ENCODE measurements around the gene TNFRSF14.

TNFRSF14 gene

GRCh38 chr1:2592672-2593071 lies 36.5 kb downstream of the TNFRSF14 start:
- Mint-ChIP-seq H3K4me1 (peaks cover 4 to 16% of the 10 kb centered on the region in 2 donors), H3K27me3 (peaks cover 8 to 25% of the 10 kb centered on the region in 2 donors), H3K36me3 (peaks cover 0 to 14% of the 10 kb centered on the region in 2 donors), H3K27ac (no peak overlapping the region), H3K9me3 (no peaks in the 10 kb centered on the region), H3K4me3 (peak overlapping the region in 1 of 2 donors; percentile 25)
- ATAC-seq (replicated peaks) (no peak), DNase-seq (no peak)

GRCh38 chr1:2593251-2593878 lies 37.2 kb downstream of the TNFRSF14 start:
- peaks cover 13 to 29% of the 10 kb centered on the region in 2 donors for H3K27me3 Mint-ChIP-seq
- H3K4me1 Mint-ChIP-seq: peaks cover 4 to 11% of the 10 kb centered on the region in 2 donors
- DNase-seq (no peak), ATAC-seq (replicated peaks) (no peak)
- no peak overlapping the region for H3K4me3 Mint-ChIP-seq
- peaks cover under 1% of the 10 kb centered on the region in 2 donors for H3K9me3 Mint-ChIP-seq
- no peak overlapping the region for H3K27ac Mint-ChIP-seq
- H3K36me3 Mint-ChIP-seq: peaks cover 0 to 14% of the 10 kb centered on the region in 2 donors

DNA sequence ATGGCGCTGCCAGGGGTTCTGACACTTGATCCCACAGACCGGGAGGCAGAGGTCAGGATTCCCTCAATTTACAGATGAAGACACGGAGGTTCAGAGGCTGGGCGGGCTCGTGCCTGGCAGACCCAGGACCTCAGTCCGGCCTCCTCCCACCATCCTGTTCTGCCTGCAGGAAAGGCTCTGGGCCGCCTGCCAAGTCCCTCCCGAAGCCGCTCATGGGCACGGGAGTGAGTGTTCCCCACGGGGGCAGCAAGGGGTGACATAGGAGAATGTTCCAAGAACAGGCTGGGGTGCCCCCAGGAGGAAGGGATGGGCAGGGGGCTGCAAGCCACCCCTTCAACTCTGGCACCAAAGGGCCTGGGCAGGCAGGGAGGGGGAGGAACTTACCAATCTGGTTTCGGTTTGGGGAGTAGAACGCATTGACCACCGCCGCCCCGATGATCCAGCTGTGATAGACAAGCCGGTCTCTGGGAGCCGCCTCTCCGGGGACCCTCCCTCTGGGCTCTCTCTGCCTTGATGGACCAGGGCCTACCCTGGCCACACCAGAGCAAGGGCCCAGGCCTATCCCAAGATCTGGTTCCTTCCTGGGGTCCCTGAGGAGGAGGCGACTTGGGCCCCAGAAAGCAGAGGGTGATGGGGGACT lies 38.0 kb downstream of the TNFRSF14 start:
- no peak for DNase-seq
- Mint-ChIP-seq H3K4me1 (peaks cover 4 to 11% of the 10 kb centered on the region in 2 donors), H3K9me3 (peaks cover 5% of the 10 kb centered on the region in 2 donors), H3K27ac (no peak overlapping the region), H3K27me3 (peaks cover 13 to 29% of the 10 kb centered on the region in 2 donors), H3K4me3 (no peak overlapping the region), H3K36me3 (peaks cover 0 to 14% of the 10 kb centered on the region in 2 donors)
- no peak for ATAC-seq (replicated peaks)

GRCh38 chr1:2594641-2595131 lies 38.5 kb downstream of the TNFRSF14 start:
- Mint-ChIP-seq H3K4me3 (no peak overlapping the region), H3K9me3 (peaks cover 5% of the 10 kb centered on the region in 2 donors), H3K27me3 (peaks cover 13 to 29% of the 10 kb centered on the region in 2 donors), H3K27ac (no peak overlapping the region), H3K36me3 (peaks cover 0 to 9% of the 10 kb centered on the region in 2 donors), H3K4me1 (peaks cover 4 to 11% of the 10 kb centered on the region in 2 donors)
- DNase-seq: no peak
- no peak for ATAC-seq (replicated peaks)

- Mint-ChIP-seq H3K9me3 (peaks cover 5% of the 10 kb centered on the region in 2 donors), H3K27ac (no peak overlapping the region), H3K36me3 (peaks cover 0 to 4% of the 10 kb centered on the region in 2 donors), H3K4me1 (peaks cover 4 to 11% of the 10 kb centered on the region in 2 donors), H3K27me3 (peaks cover 13 to 29% of the 10 kb centered on the region in 2 donors), H3K4me3 (no peak overlapping the region)
- ATAC-seq (replicated peaks): no peak
- DNase-seq: no peak
These were observed 39.2 kb downstream of the TNFRSF14 start for GRCh38 chr1:2595261-2595811.

GRCh38 chr1:2595812-2596529 lies 39.8 kb downstream of the TNFRSF14 start:
- peaks cover 0 to 4% of the 10 kb centered on the region in 2 donors for H3K36me3 Mint-ChIP-seq
- no peak for ATAC-seq (replicated peaks)

DNA sequence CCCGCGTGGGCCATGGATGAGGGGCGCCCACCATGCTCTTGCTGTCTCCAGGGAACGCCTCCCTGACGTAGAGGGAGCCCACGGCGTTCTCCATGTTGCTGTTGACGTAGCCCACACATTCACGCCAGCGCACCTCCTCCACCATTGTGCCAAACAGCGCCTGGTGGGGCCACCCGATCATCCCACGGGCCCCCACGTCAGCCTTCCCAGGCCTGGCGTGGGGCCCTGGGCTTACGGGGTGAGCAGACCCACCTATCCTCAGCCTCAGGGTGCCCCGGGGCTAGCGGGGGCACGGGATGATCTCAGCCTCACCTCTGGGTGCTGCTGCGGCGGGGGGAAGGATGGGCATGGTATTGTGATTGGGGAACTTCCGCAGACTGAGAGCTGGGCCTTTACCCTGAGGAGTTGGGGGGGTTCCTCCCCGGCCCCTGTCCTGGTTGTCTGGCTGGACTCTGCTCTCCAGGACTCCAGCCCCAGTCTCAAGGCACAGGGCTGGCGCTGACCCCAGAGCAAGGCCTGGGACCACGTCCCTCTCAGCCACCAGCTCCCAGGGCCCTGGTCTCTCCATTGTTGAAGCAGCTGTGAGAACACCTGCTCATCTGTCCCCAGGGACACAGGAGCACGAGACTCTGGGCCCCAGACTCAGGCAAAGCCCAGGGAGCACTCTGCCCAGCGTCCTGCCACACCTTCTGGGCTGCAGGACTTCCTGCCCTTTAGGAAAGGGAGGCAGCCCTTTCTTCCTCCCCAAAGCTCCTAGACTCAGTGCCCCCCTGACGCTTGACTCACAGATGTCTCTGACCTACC lies 40.6 kb downstream of the TNFRSF14 start:
- peaks cover 5% of the 10 kb centered on the region in 2 donors for H3K9me3 Mint-ChIP-seq
- no peak overlapping the region for H3K4me3 Mint-ChIP-seq
- H3K27ac Mint-ChIP-seq: peak overlapping the region; percentile 20
- H3K27me3 Mint-ChIP-seq: peaks cover 16 to 29% of the 10 kb centered on the region in 2 donors
- DNase-seq (no peak), ATAC-seq (replicated peaks) (no peak)
- H3K4me1 Mint-ChIP-seq: peaks cover 4 to 11% of the 10 kb centered on the region in 2 donors
- peaks cover 0 to 4% of the 10 kb centered on the region in 2 donors for H3K36me3 Mint-ChIP-seq

More at GRCh38 chr1:2595812-2596529, 39.8 kb downstream of the TNFRSF14 start:
- peaks cover 4 to 11% of the 10 kb centered on the region in 2 donors for H3K4me1 Mint-ChIP-seq
- H3K27ac Mint-ChIP-seq: no peak overlapping the region
- H3K27me3 Mint-ChIP-seq: peaks cover 13 to 29% of the 10 kb centered on the region in 2 donors
- peaks cover 5% of the 10 kb centered on the region in 2 donors for H3K9me3 Mint-ChIP-seq
- DNase-seq: no peak
- H3K4me3 Mint-ChIP-seq: no peak overlapping the region

DNA sequence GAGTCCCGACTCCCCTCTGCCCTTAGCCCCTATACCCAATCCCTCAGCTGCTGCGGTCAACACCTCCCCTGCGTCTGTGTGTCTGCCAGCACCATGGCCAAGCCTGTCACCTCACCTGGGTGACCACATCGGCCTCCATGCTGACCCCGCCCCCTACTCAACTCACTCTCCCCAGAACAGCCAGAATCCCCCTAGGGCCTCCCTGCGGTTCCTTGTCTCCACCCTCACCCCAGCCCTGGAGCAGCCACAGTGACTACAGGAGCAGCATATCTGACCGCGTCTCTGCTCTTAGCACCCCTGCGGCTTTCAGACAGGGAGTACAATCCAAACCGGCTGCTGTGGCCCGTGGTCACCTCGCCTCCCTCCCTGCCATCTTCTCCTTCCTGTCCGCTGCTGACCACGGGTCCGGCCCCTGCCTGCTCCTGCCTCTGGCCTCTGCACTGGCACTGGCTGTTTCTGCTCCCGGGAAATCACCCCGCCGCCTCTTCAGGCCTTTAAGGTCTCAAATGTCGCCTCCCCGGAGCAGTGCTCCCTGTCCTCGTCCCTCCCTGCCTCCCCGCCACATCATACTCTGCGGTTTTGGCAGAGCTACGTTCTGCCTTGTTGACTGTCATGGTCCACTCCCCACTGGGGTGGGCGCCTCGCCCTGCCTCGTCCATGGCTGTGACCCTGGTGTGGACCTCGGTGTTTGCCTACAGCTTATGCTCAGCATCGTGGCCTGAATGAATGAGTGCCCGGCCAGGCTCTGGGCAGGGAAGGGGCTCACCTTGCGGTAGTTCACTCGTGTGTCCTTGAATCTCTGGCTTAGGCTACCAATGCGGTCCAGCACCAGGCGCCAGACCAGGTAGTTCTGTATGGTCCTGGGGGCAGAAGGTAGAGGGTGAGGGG lies 41.5 kb downstream of the TNFRSF14 start:
- Mint-ChIP-seq H3K27ac (peak overlapping the region; percentile 10), H3K36me3 (peaks cover 0 to 4% of the 10 kb centered on the region in 2 donors), H3K9me3 (peaks cover 5% of the 10 kb centered on the region in 2 donors), H3K27me3 (peaks cover 20 to 35% of the 10 kb centered on the region in 2 donors), H3K4me3 (no peak overlapping the region), H3K4me1 (peaks cover 4 to 10% of the 10 kb centered on the region in 2 donors)
- no peak for ATAC-seq (replicated peaks)
- DNase-seq: no peak

- H3K4me3 Mint-ChIP-seq: no peak overlapping the region
- DNase-seq (no peak), ATAC-seq (replicated peaks) (no peak)
- H3K4me1 Mint-ChIP-seq: peaks cover 2 to 6% of the 10 kb centered on the region in 2 donors
- peaks cover 0 to 4% of the 10 kb centered on the region in 2 donors for H3K36me3 Mint-ChIP-seq
- H3K27me3 Mint-ChIP-seq: peaks cover 23 to 34% of the 10 kb centered on the region in 2 donors
- H3K27ac Mint-ChIP-seq: no peak overlapping the region
- peaks cover 5% of the 10 kb centered on the region in 2 donors for H3K9me3 Mint-ChIP-seq
These were observed 42.3 kb downstream of the TNFRSF14 start for GRCh38 chr1:2598329-2598931.

DNA sequence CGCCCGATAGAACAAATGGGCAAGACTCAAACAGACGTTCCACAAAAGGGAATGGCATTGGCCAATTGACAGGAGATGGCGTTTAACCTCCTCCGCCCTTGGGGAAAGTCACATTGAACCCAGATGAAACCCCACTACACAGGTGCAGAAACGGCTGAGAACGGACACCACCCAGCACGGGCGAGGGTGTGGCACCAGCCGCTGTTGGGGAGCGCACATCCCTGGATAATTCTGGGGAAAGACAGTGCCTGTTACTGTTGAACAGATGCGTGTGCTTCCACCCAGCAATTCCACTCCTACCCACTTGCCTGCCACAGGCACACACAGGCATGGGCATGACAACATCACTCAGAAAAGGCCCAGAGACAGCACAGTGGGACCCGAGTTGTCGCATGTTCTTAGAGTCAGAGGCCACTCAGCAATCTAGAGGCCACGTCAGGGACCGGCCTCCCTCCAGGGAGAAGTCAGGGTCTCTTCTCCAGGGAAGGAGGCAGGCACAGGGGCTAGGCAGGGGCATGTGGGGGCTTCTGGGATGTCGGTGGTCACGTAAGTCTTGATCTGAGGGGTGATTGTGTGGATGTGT lies 45.6 kb downstream of the TNFRSF14 start:
- Mint-ChIP-seq H3K27me3 (peaks cover 18 to 27% of the 10 kb centered on the region in 2 donors), H3K4me3 (no peak overlapping the region), H3K9me3 (peaks cover 5% of the 10 kb centered on the region in 2 donors), H3K36me3 (peaks cover 0 to 4% of the 10 kb centered on the region in 2 donors), H3K27ac (no peak overlapping the region), H3K4me1 (peaks cover 0 to 2% of the 10 kb centered on the region in 2 donors)
- no peak for DNase-seq
- ATAC-seq (replicated peaks): no peak

GRCh38 chr1:2602311-2602835 lies 46.2 kb downstream of the TNFRSF14 start:
- Mint-ChIP-seq H3K4me3 (no peak overlapping the region), H3K4me1 (peaks cover 0 to under 1% of the 10 kb centered on the region in 2 donors), H3K36me3 (peaks cover 0 to 4% of the 10 kb centered on the region in 2 donors), H3K9me3 (peaks cover 5% of the 10 kb centered on the region in 2 donors), H3K27me3 (peaks cover 18 to 22% of the 10 kb centered on the region in 2 donors), H3K27ac (no peak overlapping the region)
- ATAC-seq (replicated peaks): no peak
- DNase-seq: no peak

Data from stimulated activated naive B cell treated with anti-CD40 and anti-IgM and Interleukin-4, amounts not matched to agents 10 μg/mL and 1 μg/mL and 100 μg/mL, for 72 hours (primary cell).